ENCODE data around the gene FNTB. TPM values are rescaled to one million over a fixed set of nuclear protein-coding genes. Genes with fewer than 3 reads are reported as not detected.

Gene FNTB
- total RNA-seq, 2 donors from 2014 or later: 14.4 to 17.1 TPM

- Mint-ChIP-seq H3K27me3 (ENCODE audit: low read depth) (no peaks in the 10 kb centered on the region), H3K4me1 (ENCODE audit: low read depth) (peaks cover 24% of the 10 kb centered on the region), H3K27ac (no peak overlapping the region), H3K36me3 (ENCODE audit: insufficient read depth in 2 of 2) (no peaks in the 10 kb centered on the region), H3K9me3 (no peaks in the 10 kb centered on the region), H3K4me3 (no peak overlapping the region)
- DNase-seq (no peak), ATAC-seq (replicated peaks in 1 of 2) (no peak)
These were observed 40.2 kb upstream of the FNTB start for GRCh38 chr14:64946310-64947045.

GRCh38 chr14:64947710-64948611, 38.7 kb upstream of the FNTB start:
- H3K27me3 Mint-ChIP-seq (ENCODE audit: low read depth): no peaks in the 10 kb centered on the region
- no peaks in the 10 kb centered on the region for H3K9me3 Mint-ChIP-seq
- peaks cover 30% of the 10 kb centered on the region for H3K4me1 Mint-ChIP-seq (ENCODE audit: low read depth)
- DNase-seq (no peak), ATAC-seq (replicated peaks in 1 of 2) (no peak)
- H3K36me3 Mint-ChIP-seq (ENCODE audit: insufficient read depth in 2 of 2): no peaks in the 10 kb centered on the region
- H3K27ac Mint-ChIP-seq: no peak overlapping the region
- H3K4me3 Mint-ChIP-seq: no peak overlapping the region

GRCh38 chr14:64948612-64949210, 38.0 kb upstream of the FNTB start:
- H3K4me1 Mint-ChIP-seq (ENCODE audit: low read depth): peaks cover 27% of the 10 kb centered on the region
- no peak for DNase-seq
- no peak for ATAC-seq (replicated peaks in 1 of 2)
- no peak overlapping the region for H3K4me3 Mint-ChIP-seq
- H3K27ac Mint-ChIP-seq: no peak overlapping the region
- H3K9me3 Mint-ChIP-seq: no peaks in the 10 kb centered on the region
- no peaks in the 10 kb centered on the region for H3K27me3 Mint-ChIP-seq (ENCODE audit: low read depth)
- no peaks in the 10 kb centered on the region for H3K36me3 Mint-ChIP-seq (ENCODE audit: insufficient read depth in 2 of 2)

GRCh38 chr14:64950889-64951288, 35.8 kb upstream of the FNTB start:
- H3K36me3 Mint-ChIP-seq (ENCODE audit: insufficient read depth in 2 of 2): no peaks in the 10 kb centered on the region
- no peaks in the 10 kb centered on the region for H3K27me3 Mint-ChIP-seq (ENCODE audit: low read depth)
- ATAC-seq (replicated peaks in 1 of 2) (no peak), DNase-seq (no peak)
- no peak overlapping the region for H3K4me3 Mint-ChIP-seq
- peaks cover 21% of the 10 kb centered on the region for H3K4me1 Mint-ChIP-seq (ENCODE audit: low read depth)
- no peaks in the 10 kb centered on the region for H3K9me3 Mint-ChIP-seq
- H3K27ac Mint-ChIP-seq: no peak overlapping the region

GRCh38 chr14:64951291-64951690, 35.4 kb upstream of the FNTB start:
- Mint-ChIP-seq H3K36me3 (ENCODE audit: insufficient read depth in 2 of 2) (no peaks in the 10 kb centered on the region), H3K9me3 (no peaks in the 10 kb centered on the region), H3K27ac (no peak overlapping the region), H3K4me3 (no peak overlapping the region), H3K27me3 (ENCODE audit: low read depth) (no peaks in the 10 kb centered on the region), H3K4me1 (ENCODE audit: low read depth) (peaks cover 17% of the 10 kb centered on the region)
- DNase-seq (no peak), ATAC-seq (replicated peaks in 1 of 2) (no peak)

- H3K27ac Mint-ChIP-seq: no peak overlapping the region
These were observed 35.0 kb upstream of the FNTB start for GRCh38 chr14:64951724-64952123.

GRCh38 chr14:64952598-64953309, 33.9 kb upstream of the FNTB start:
- Mint-ChIP-seq H3K36me3 (ENCODE audit: insufficient read depth in 2 of 2) (no peaks in the 10 kb centered on the region), H3K4me3 (no peak overlapping the region), H3K4me1 (ENCODE audit: low read depth) (peaks cover 13% of the 10 kb centered on the region), H3K9me3 (no peaks in the 10 kb centered on the region), H3K27ac (no peak overlapping the region), H3K27me3 (ENCODE audit: low read depth) (no peaks in the 10 kb centered on the region)
- DNase-seq (peak in 1 of 2 donors; percentile 10), ATAC-seq (replicated peaks in 1 of 2) (peak; percentile 57 to 64)

More at GRCh38 chr14:64951724-64952123, 35.0 kb upstream of the FNTB start:
- Mint-ChIP-seq H3K9me3 (no peaks in the 10 kb centered on the region), H3K4me1 (ENCODE audit: low read depth) (peaks cover 13% of the 10 kb centered on the region), H3K27me3 (ENCODE audit: low read depth) (no peaks in the 10 kb centered on the region), H3K4me3 (no peak overlapping the region), H3K36me3 (ENCODE audit: insufficient read depth in 2 of 2) (no peaks in the 10 kb centered on the region)
- ATAC-seq (replicated peaks in 1 of 2): peak in 1 of 2 donors; percentile 17
- no peak for DNase-seq

- Mint-ChIP-seq H3K36me3 (ENCODE audit: insufficient read depth in 2 of 2) (no peaks in the 10 kb centered on the region), H3K27me3 (ENCODE audit: low read depth) (no peaks in the 10 kb centered on the region), H3K4me1 (ENCODE audit: low read depth) (peaks cover 13% of the 10 kb centered on the region), H3K27ac (no peak overlapping the region), H3K9me3 (no peaks in the 10 kb centered on the region), H3K4me3 (no peak overlapping the region)
- ATAC-seq (replicated peaks in 1 of 2) (no peak), DNase-seq (no peak)
These were observed 33.4 kb upstream of the FNTB start for GRCh38 chr14:64953310-64953654.

GRCh38 chr14:64953661-64954060, 33.0 kb upstream of the FNTB start:
- H3K9me3 Mint-ChIP-seq: no peaks in the 10 kb centered on the region
- DNase-seq (no peak), ATAC-seq (replicated peaks in 1 of 2) (no peak)
- H3K4me3 Mint-ChIP-seq: no peak overlapping the region
- H3K4me1 Mint-ChIP-seq (ENCODE audit: low read depth): peaks cover 13% of the 10 kb centered on the region
- no peak overlapping the region for H3K27ac Mint-ChIP-seq
- no peaks in the 10 kb centered on the region for H3K27me3 Mint-ChIP-seq (ENCODE audit: low read depth)
- no peaks in the 10 kb centered on the region for H3K36me3 Mint-ChIP-seq (ENCODE audit: insufficient read depth in 2 of 2)

- peaks cover 13% of the 10 kb centered on the region for H3K4me1 Mint-ChIP-seq (ENCODE audit: low read depth)
- no peak for ATAC-seq (replicated peaks in 1 of 2)
- H3K36me3 Mint-ChIP-seq (ENCODE audit: insufficient read depth in 2 of 2): no peaks in the 10 kb centered on the region
- no peak overlapping the region for H3K4me3 Mint-ChIP-seq
- no peaks in the 10 kb centered on the region for H3K9me3 Mint-ChIP-seq
- H3K27ac Mint-ChIP-seq: no peak overlapping the region
- H3K27me3 Mint-ChIP-seq (ENCODE audit: low read depth): no peaks in the 10 kb centered on the region
- DNase-seq: no peak
These were observed 32.0 kb upstream of the FNTB start for GRCh38 chr14:64954491-64955240.

GRCh38 chr14:64955297-64955696, 31.4 kb upstream of the FNTB start:
- no peaks in the 10 kb centered on the region for H3K9me3 Mint-ChIP-seq
- no peak overlapping the region for H3K27ac Mint-ChIP-seq
- H3K27me3 Mint-ChIP-seq (ENCODE audit: low read depth): no peaks in the 10 kb centered on the region
- H3K4me3 Mint-ChIP-seq: no peak overlapping the region
- no peak for DNase-seq
- H3K4me1 Mint-ChIP-seq (ENCODE audit: low read depth): peaks cover 18% of the 10 kb centered on the region
- no peaks in the 10 kb centered on the region for H3K36me3 Mint-ChIP-seq (ENCODE audit: insufficient read depth in 2 of 2)
- no peak for ATAC-seq (replicated peaks in 1 of 2)

- Mint-ChIP-seq H3K9me3 (no peaks in the 10 kb centered on the region), H3K27me3 (ENCODE audit: low read depth) (no peaks in the 10 kb centered on the region)
These were observed 29.8 kb upstream of the FNTB start for GRCh38 chr14:64956697-64957406.

More at GRCh38 chr14:64956697-64957406, 29.8 kb upstream of the FNTB start:
- Mint-ChIP-seq H3K36me3 (ENCODE audit: insufficient read depth in 2 of 2) (no peaks in the 10 kb centered on the region), H3K27ac (no peak overlapping the region), H3K4me1 (ENCODE audit: low read depth) (peaks cover 21% of the 10 kb centered on the region), H3K4me3 (no peak overlapping the region)
- DNase-seq (no peak), ATAC-seq (replicated peaks in 1 of 2) (no peak)
